Skeletal muscle satellite cell (primary cell): Measurements from ENCODE around the gene HADH.

Experiments used
- H3K27me3 ChIP-seq: 2 replicates; pipeline ENCODE4 v1.7.0; 2013; ENCODE audit warnings: low read length; ENCODE audit not compliant: control insufficient read depth, insufficient read depth
- H3K36me3 ChIP-seq: 2 replicates; pipeline ENCODE4 v1.7.0; 2013; ENCODE audit warnings: mild to moderate bottlenecking, control low read depth, low read length; ENCODE audit not compliant: insufficient read depth
- H3K4me1 ChIP-seq: 2 replicates; pipeline ENCODE4 v1.7.0; 2013; ENCODE audit warnings: low read length; ENCODE audit not compliant: control insufficient read depth, insufficient read depth
- H3K4me2 ChIP-seq: 2 replicates; pipeline ENCODE4 v1.7.0; 2013; ENCODE audit warnings: mild to moderate bottlenecking, low read length
- H3K4me3 ChIP-seq: 2 replicates; pipeline ENCODE4 v1.7.0; 2013; ENCODE audit warnings: low read length
- H3K9ac ChIP-seq: 2 replicates; pipeline ENCODE4 v1.7.0; 2013; ENCODE audit warnings: mild to moderate bottlenecking, low read depth, low read length, moderate library complexity
- H3K9me3 ChIP-seq: replicated peaks from 2 replicates; pipeline ENCODE4 v1.7.0; 2013; ENCODE audit warnings: mild to moderate bottlenecking, control low read depth, low read length

HADH gene

GRCh38 chr4:108035691-108036090 is 46.0 kb downstream of the HADH start:
- H3K36me3 ChIP-seq, result peaks cover 9% of the 10 kb centered on the region
- no peak overlapping the region for H3K4me3 ChIP-seq
- H3K4me2 ChIP-seq, result no peak overlapping the region
- no peaks in the 10 kb centered on the region for H3K4me1 ChIP-seq
- H3K9me3 ChIP-seq, result no peaks in the 10 kb centered on the region
- H3K9ac ChIP-seq, result no peak overlapping the region
- H3K27me3 ChIP-seq, result no peaks in the 10 kb centered on the region

DNA sequence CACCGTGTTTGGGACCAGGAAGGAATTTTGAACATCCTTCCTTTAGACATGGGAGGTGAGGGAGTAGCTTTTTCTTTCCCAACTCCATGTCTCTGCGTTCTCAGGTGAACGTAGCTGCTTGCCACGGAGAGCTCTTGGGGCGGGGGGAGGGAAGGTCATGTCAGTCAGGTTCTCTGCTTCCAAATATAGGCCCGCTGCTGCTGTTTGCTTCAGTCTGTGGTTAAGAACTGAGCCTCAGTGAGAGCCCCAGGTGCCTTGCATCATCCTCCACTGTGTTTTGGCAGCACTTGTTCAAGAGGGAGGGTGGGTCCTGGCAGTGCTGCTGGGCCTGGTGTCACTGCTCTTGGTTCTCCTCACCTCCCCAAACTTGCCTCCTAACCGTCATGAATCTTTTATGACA is 46.5 kb downstream of the HADH start:
- Histone ChIP-seq H3K4me1 (no peaks in the 10 kb centered on the region), H3K9me3 (no peaks in the 10 kb centered on the region), H3K4me2 (no peak overlapping the region), H3K27me3 (no peaks in the 10 kb centered on the region), H3K4me3 (no peak overlapping the region), H3K9ac (no peak overlapping the region), H3K36me3 (peaks cover 8% of the 10 kb centered on the region)

DNA sequence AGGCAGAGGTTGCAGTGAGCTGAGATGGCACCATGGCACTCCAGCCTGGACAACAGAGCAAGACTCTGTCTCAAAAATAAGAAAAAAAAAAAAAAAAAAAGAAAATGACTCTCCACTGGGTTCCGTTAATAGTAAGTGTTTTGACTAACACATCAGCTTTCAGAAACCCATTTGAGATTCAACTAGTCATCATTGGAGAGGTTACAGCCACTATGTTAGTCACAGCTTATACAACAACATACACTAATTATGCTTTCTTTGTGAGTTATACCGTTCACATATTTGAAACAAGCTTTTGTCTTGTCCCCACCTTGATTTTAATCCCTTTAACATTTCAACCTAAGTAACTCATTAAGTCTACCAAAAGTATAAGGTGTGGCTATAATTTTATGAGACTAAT is 48.2 kb downstream of the HADH start:
- H3K9ac ChIP-seq, result no peak overlapping the region
- no peaks in the 10 kb centered on the region for H3K4me1 ChIP-seq
- H3K27me3 ChIP-seq, result no peaks in the 10 kb centered on the region
- peaks cover 6% of the 10 kb centered on the region for H3K36me3 ChIP-seq
- no peak overlapping the region for H3K4me3 ChIP-seq
- H3K4me2 ChIP-seq, result no peak overlapping the region
- no peaks in the 10 kb centered on the region for H3K9me3 ChIP-seq

- H3K9ac ChIP-seq, result no peak overlapping the region
- no peaks in the 10 kb centered on the region for H3K27me3 ChIP-seq
- H3K4me1 ChIP-seq, result peaks cover 13% of the 10 kb centered on the region
- no peaks in the 10 kb centered on the region for H3K36me3 ChIP-seq
- no peak overlapping the region for H3K4me3 ChIP-seq
- H3K4me2 ChIP-seq, result no peak overlapping the region
- no peaks in the 10 kb centered on the region for H3K9me3 ChIP-seq
These were observed 53.2 kb downstream of the HADH start for GRCh38 chr4:108042927-108043326.

DNA sequence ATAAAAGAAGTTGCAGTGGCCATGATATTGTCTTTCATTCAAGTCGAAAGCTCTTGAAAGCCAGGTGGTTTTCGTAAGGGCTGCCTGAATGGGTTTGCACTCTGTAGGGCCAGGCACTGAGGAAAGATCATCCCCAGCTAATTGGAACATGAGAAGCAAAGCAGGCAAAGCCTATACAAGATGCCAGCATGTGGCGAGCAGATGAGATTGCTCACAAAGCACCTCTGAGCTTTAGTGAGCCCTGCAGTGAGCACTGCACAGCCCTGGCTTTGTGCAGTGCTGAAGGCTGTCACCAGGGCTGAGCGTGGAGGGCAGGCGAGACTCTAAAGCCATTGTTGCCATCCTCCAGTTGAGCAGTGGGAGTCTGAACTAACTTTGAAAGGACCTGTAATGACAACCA is 53.8 kb downstream of the HADH start:
- Histone ChIP-seq H3K9me3 (no peaks in the 10 kb centered on the region), H3K4me2 (no peak overlapping the region), H3K4me1 (peaks cover 13% of the 10 kb centered on the region), H3K9ac (no peak overlapping the region), H3K36me3 (no peaks in the 10 kb centered on the region), H3K4me3 (no peak overlapping the region), H3K27me3 (no peaks in the 10 kb centered on the region)

DNA sequence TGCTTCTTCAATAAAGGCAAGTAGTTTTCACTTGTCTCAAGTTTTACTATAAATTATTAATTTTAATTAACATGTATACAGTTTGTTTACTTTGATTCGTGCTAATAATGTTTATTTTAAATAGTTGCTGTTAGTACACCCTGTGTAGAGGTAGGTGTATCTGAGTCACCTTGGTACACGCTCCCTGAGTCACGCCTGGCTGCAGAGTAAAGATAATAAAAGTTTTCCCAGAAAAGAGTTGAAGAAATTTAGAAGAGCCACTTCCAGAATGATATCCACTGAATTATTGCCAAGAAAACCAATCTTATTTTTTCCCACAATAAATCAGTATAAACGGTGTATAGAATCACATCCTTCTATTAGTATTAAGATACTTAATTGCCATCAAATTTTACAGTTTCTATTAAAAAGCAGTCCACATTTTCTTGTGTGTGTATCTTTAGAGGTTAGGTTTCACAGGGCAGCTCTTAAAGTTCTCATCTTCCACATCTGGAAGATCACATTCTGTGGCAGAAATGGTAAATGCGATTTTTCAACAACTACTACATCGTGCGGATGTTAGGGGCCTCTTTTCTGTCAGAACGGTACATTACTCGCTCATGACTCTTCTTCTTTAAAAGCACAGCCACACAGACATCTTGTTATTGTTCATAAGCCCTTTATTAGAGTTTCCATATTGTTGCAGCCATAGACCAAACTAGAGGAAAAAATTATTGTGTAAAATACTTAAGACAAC is 55.4 kb downstream of the HADH start:
- H3K27me3 ChIP-seq, result no peaks in the 10 kb centered on the region
- H3K9ac ChIP-seq, result no peak overlapping the region
- no peak overlapping the region for H3K4me2 ChIP-seq
- H3K9me3 ChIP-seq, result no peaks in the 10 kb centered on the region
- H3K4me3 ChIP-seq, result no peak overlapping the region
- H3K36me3 ChIP-seq, result no peaks in the 10 kb centered on the region
- peaks cover 13% of the 10 kb centered on the region for H3K4me1 ChIP-seq

GRCh38 chr4:108045687-108046024 is 56.0 kb downstream of the HADH start:
- Histone ChIP-seq H3K27me3 (no peaks in the 10 kb centered on the region), H3K36me3 (no peaks in the 10 kb centered on the region), H3K9ac (no peak overlapping the region), H3K4me1 (peaks cover 13% of the 10 kb centered on the region), H3K4me2 (no peak overlapping the region), H3K9me3 (no peaks in the 10 kb centered on the region), H3K4me3 (no peak overlapping the region)

- Histone ChIP-seq H3K4me1 (peaks cover 13% of the 10 kb centered on the region), H3K4me3 (no peak overlapping the region), H3K9ac (no peak overlapping the region), H3K36me3 (no peaks in the 10 kb centered on the region), H3K27me3 (no peaks in the 10 kb centered on the region), H3K4me2 (no peak overlapping the region), H3K9me3 (no peaks in the 10 kb centered on the region)
These were observed 57.5 kb downstream of the HADH start for GRCh38 chr4:108047199-108047598.

DNA sequence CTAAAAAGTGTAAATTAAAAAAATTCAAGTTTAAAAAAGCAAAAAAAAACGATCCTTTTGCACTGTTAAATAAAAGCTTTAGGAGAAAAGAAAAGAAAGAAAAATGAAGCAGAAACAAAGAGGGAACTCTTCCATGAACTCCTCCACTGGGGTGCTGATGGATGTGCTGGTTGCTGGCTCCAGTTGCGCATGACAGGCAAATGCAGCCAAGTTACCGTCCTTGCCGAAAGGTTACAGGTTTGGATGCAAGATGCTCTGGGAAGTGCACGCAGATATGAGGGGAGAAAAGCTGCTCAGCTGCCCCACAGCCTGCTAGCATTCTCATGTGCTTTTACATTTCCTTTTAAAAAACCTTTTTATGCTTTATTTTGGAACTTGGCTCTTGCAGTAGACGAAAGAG is 58.5 kb downstream of the HADH start:
- Histone ChIP-seq H3K4me2 (no peak overlapping the region), H3K9me3 (no peaks in the 10 kb centered on the region), H3K4me3 (no peak overlapping the region), H3K36me3 (no peaks in the 10 kb centered on the region), H3K27me3 (no peaks in the 10 kb centered on the region), H3K9ac (no peak overlapping the region), H3K4me1 (peaks cover 13% of the 10 kb centered on the region)

DNA sequence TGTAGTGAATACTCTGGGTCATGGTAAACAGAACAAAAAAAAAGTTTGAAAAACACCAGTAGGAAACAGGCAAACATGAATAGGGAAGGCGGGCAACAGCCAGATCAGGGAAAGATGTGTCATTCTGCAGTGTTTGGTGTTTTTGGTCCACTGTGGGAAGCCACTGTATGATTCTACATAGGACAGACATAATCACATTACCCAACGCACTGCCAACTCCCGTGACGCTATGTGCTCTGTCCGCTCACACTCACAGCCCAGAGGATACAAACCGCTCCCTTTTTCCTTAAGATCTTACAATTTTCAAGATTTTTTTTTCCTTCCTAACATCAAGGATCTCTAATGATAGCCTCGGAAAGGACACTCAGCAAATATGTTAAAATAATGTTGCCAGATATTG is 59.3 kb downstream of the HADH start:
- no peaks in the 10 kb centered on the region for H3K36me3 ChIP-seq
- peaks cover 1% of the 10 kb centered on the region for H3K27me3 ChIP-seq
- no peaks in the 10 kb centered on the region for H3K9me3 ChIP-seq
- no peak overlapping the region for H3K4me3 ChIP-seq
- peaks cover 13% of the 10 kb centered on the region for H3K4me1 ChIP-seq
- no peak overlapping the region for H3K9ac ChIP-seq
- no peak overlapping the region for H3K4me2 ChIP-seq

- Histone ChIP-seq H3K9ac (no peak overlapping the region), H3K27me3 (peaks cover 3% of the 10 kb centered on the region), H3K4me2 (no peak overlapping the region), H3K4me1 (peaks cover 13% of the 10 kb centered on the region), H3K9me3 (no peaks in the 10 kb centered on the region), H3K36me3 (no peaks in the 10 kb centered on the region), H3K4me3 (no peak overlapping the region)
These were observed 59.7 kb downstream of the HADH start for GRCh38 chr4:108049406-108049805.
